Neural cell (in vitro differentiated cells): Measurements from ENCODE around the gene SLC4A8. TPM values are rescaled to one million over a fixed set of nuclear protein-coding genes. Genes with fewer than 3 reads are reported as not detected.
A peak's percentile ranks its signal among the peaks of the same experiment; 100 is the strongest.

ENCODE experiments used
- H2AFZ ChIP-seq: fragments of 200-600, 300-800 bp; sonication (generic), shearing (Covaris generic); 2 replicates; pipeline ENCODE4 v1.6.0; 2014; ENCODE audit warnings: low read depth, mild to moderate bottlenecking, antibody characterized with exemption, low read length, moderate library complexity
- H3F3A ChIP-seq: fragments of 200-600 bp; shearing (Covaris generic); 2 replicates; pipeline ENCODE4 v1.6.1; 2016; ENCODE audit warnings: mild to moderate bottlenecking, moderate library complexity, mixed read lengths, antibody characterized with exemption, low read length; ENCODE audit not compliant: insufficient read depth, poor library complexity, severe bottlenecking
- H3K27ac ChIP-seq: fragments of 200-600, 300-800 bp; sonication (generic), shearing (Covaris generic); 2 replicates; pipeline ENCODE4 v1.5.1; 2014; ENCODE audit warnings: mild to moderate bottlenecking, low read length, moderate library complexity
- H3K27me3 ChIP-seq: fragments of 300-800, 200-600 bp; sonication (generic), shearing (Covaris generic); 2 replicates; pipeline ENCODE4 v1.6.0; 2014; ENCODE audit warnings: mild to moderate bottlenecking, low read depth, low read length, moderate library complexity; ENCODE audit not compliant: insufficient read depth
- H3K36me3 ChIP-seq: fragments of 300-800, 200-600 bp; sonication (generic), shearing (Covaris generic); 2 replicates; pipeline ENCODE4 v1.5.1; 2014; ENCODE audit warnings: mild to moderate bottlenecking, antibody characterized with exemption, low read length, moderate library complexity; ENCODE audit not compliant: insufficient read depth
- H3K4me2 ChIP-seq: fragments of 300-800, 200-600 bp; sonication (generic), shearing (Covaris generic); 2 replicates; pipeline ENCODE4 v1.6.0; 2014; ENCODE audit warnings: mild to moderate bottlenecking, low read length
- H3K4me3 ChIP-seq: fragments of 300-800, 200-600 bp; sonication (generic), shearing (Covaris generic); 2 replicates; pipeline ENCODE4 v1.5.1; 2014; ENCODE audit warnings: mild to moderate bottlenecking, low read length, moderate library complexity
- H3K79me2 ChIP-seq: fragments of 200-600 bp; shearing (Covaris generic); replicated peaks from 2 replicates; pipeline ENCODE4 v1.6.0; 2014; ENCODE audit warnings: mild to moderate bottlenecking, low read length, moderate library complexity; ENCODE audit not compliant: insufficient read depth
- H3K9ac ChIP-seq: fragments of 300-800, 200-600 bp; sonication (generic), shearing (Covaris generic); 2 replicates; pipeline ENCODE4 v1.6.1; 2016; ENCODE audit warnings: mild to moderate bottlenecking, low read length, mixed read lengths
- H3K9me2 ChIP-seq: fragments of 200-600 bp; shearing (Covaris generic); 2 replicates; pipeline ENCODE4 v1.6.1; 2016; ENCODE audit warnings: mild to moderate bottlenecking, low read length, mixed read lengths; ENCODE audit not compliant: insufficient read depth
- H3K9me3 ChIP-seq: fragments of 200-600, 300-800 bp; sonication (generic), shearing (Covaris generic); 2 replicates; pipeline ENCODE4 v1.6.1; 2016; ENCODE audit warnings: mild to moderate bottlenecking, mixed run types, low read length, moderate library complexity, mixed read lengths
- H4K20me1 ChIP-seq: fragments of 200-600 bp; shearing (Covaris generic); 2 replicates; pipeline ENCODE4 v1.6.1; 2016; ENCODE audit warnings: mild to moderate bottlenecking, mixed run types; ENCODE audit not compliant: insufficient read depth
- CTCF ChIP-seq: fragments of 450-650 bp; IDR thresholded peaks from 2 replicates; pipeline ENCODE4 v1.5.1; 2014; ENCODE audit warnings: antibody characterized with exemption, mild to moderate bottlenecking, moderate library complexity; ENCODE audit not compliant: poor library complexity, severe bottlenecking
- EP300 ChIP-seq: fragments of 450-650 bp; conservative IDR thresholded peaks from 2 replicates; pipeline ENCODE4 v1.6.1; 2014; ENCODE audit warnings: antibody characterized with exemption, mild to moderate bottlenecking, moderate library complexity; ENCODE audit not compliant: poor library complexity, severe bottlenecking
- EZH2 ChIP-seq: fragments of 200-600, 300-800 bp; shearing (Covaris generic), sonication (generic); IDR thresholded peaks from 2 replicates; pipeline ENCODE4 v1.6.1; 2014; ENCODE audit warnings: antibody characterized with exemption, low read length, borderline replicate concordance, mild to moderate bottlenecking; ENCODE audit not compliant: insufficient read depth, poor library complexity, severe bottlenecking
- MXI1 ChIP-seq: fragments of 450-650 bp; conservative IDR thresholded peaks from 2 replicates; pipeline ENCODE4 v1.6.1; 2014; ENCODE audit warnings: antibody characterized with exemption, mild to moderate bottlenecking; ENCODE audit not compliant: poor library complexity, severe bottlenecking
- POLR2AphosphoS5 ChIP-seq: IDR thresholded peaks from 2 replicates; pipeline ENCODE4 v1.6.1; 2012
- RAD21 ChIP-seq: fragments of 450-650 bp; conservative IDR thresholded peaks from 2 replicates; pipeline ENCODE4 v1.6.1; 2014; ENCODE audit warnings: antibody characterized with exemption, mild to moderate bottlenecking, moderate library complexity
- SMC3 ChIP-seq: fragments of 450-650 bp; conservative IDR thresholded peaks from 2 replicates; pipeline ENCODE4 v1.6.1; 2014; ENCODE audit warnings: antibody characterized with exemption, mild to moderate bottlenecking, moderate library complexity; ENCODE audit not compliant: poor library complexity
- TAF1 ChIP-seq: IDR thresholded peaks from 2 replicates; pipeline ENCODE4 v1.6.1; 2012; ENCODE audit warnings: low read depth
- polyA plus RNA-seq: library from polyadenylated mRNA; depleted of rRNA; stranded (reverse); fragments of >200 nt; gene quantifications from 2 replicates; pipeline ENCODE4 v1.2.3, GENCODE V29; 2014
- TF ChIP-seq, protein P1 (sequence below): IDR thresholded peaks from 2 replicates; pipeline ENCODE4 v1.6.1; 2012; ENCODE audit warnings: borderline replicate concordance

The SLC4A8 gene
- polyA plus RNA-seq, 1 donor from 2014 or later, result 37.8 TPM

DNA sequence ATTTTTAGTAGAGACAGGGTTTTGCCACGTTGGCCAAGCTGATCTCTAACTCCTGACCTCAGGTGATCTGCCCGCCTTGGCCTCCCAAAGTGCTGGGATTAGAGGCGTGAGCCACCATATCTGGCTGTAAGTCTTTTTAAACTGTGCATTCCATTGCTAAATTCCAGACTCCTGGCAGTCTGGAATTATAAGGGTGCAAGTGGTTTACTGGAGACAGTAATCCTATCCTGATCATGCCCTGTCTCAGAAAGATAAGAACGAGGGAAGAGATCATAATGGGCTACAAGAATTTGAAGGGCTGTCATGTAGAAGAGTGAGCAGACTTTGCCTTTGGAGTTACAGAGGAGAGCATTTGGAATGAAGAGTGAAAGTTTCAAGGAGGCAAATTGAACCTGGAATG lies 6.8 kb upstream of the SLC4A8 start:
- Histone ChIP-seq H3K9ac (no peak overlapping the region), H3K4me3 (no peak overlapping the region), H3K9me2 (no peaks in the 10 kb centered on the region), H3K79me2 (no peaks in the 10 kb centered on the region), H3K36me3 (no peaks in the 10 kb centered on the region), H4K20me1 (no peaks in the 10 kb centered on the region), H3K9me3 (no peaks in the 10 kb centered on the region), H3F3A (no peaks in the 10 kb centered on the region), H3K4me2 (no peak overlapping the region), H3K27me3 (no peaks in the 10 kb centered on the region), H3K27ac (no peak overlapping the region), H2AFZ (no peak overlapping the region)
- TF ChIP-seq POLR2AphosphoS5 (no peak), CTCF (no peak), RAD21 (no peak), MXI1 (no peak), EP300 (no peak), SMC3 (no peak), EZH2 (no peak), TAF1 (no peak)
- TF ChIP-seq, protein P1, sequence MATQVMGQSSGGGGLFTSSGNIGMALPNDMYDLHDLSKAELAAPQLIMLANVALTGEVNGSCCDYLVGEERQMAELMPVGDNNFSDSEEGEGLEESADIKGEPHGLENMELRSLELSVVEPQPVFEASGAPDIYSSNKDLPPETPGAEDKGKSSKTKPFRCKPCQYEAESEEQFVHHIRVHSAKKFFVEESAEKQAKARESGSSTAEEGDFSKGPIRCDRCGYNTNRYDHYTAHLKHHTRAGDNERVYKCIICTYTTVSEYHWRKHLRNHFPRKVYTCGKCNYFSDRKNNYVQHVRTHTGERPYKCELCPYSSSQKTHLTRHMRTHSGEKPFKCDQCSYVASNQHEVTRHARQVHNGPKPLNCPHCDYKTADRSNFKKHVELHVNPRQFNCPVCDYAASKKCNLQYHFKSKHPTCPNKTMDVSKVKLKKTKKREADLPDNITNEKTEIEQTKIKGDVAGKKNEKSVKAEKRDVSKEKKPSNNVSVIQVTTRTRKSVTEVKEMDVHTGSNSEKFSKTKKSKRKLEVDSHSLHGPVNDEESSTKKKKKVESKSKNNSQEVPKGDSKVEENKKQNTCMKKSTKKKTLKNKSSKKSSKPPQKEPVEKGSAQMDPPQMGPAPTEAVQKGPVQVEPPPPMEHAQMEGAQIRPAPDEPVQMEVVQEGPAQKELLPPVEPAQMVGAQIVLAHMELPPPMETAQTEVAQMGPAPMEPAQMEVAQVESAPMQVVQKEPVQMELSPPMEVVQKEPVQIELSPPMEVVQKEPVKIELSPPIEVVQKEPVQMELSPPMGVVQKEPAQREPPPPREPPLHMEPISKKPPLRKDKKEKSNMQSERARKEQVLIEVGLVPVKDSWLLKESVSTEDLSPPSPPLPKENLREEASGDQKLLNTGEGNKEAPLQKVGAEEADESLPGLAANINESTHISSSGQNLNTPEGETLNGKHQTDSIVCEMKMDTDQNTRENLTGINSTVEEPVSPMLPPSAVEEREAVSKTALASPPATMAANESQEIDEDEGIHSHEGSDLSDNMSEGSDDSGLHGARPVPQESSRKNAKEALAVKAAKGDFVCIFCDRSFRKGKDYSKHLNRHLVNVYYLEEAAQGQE, result no peak

DNA sequence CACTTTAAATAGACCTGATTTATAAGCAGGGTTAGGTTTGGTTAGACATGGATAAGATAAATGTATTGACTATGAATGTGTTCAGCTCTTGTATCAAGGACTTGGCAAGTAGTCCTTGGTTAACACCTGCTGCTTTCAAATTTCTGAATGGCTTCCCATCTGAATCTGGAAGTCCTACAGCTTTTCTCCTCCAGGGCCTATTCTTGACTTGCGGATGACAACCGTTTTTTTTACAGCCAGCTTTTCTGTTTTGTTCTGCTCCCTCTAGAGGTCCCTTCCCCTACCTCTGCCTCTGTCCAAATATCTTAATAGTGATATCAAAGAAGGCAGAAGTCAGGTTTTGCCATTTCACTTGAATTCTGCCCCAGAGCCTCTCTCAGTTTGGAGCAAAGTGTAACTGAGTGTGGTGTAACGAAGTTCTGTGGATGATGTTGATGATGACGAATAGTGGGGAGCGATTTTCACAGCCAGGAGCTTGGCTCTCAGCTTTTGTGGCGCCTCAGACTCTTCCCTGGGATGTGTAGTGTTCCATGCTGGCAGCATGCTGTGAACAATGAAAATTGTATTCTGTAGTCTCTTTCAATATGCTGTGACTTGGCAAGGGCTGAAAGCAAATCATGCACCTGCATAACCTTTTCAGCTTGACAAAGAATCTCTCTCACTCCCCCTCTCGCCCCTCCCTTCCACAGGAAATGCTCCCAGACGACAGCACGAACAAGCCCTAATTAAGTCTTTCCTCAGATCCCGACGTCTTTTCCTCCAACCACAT lies 5.0 kb upstream of the SLC4A8 start:
- no peaks in the 10 kb centered on the region for H3K36me3 ChIP-seq
- TF ChIP-seq MXI1, result peak; percentile 35
- TF ChIP-seq, protein P1, result peak; percentile 76
- TF ChIP-seq EP300, result peak; percentile 43
- peak; percentile 53 for TF ChIP-seq POLR2AphosphoS5
- TF ChIP-seq SMC3, result no peak
- peak; percentile 16 for TF ChIP-seq RAD21
- no peak for TF ChIP-seq EZH2
- H3K27ac ChIP-seq, result peak overlapping the region; percentile 55
- no peaks in the 10 kb centered on the region for H3F3A ChIP-seq
- no peaks in the 10 kb centered on the region for H3K79me2 ChIP-seq
- peak overlapping the region; percentile 38 for H3K4me2 ChIP-seq
- peak overlapping the region; percentile 33 for H3K9ac ChIP-seq
- H3K9me2 ChIP-seq, result no peaks in the 10 kb centered on the region
- no peaks in the 10 kb centered on the region for H3K27me3 ChIP-seq
- no peaks in the 10 kb centered on the region for H3K9me3 ChIP-seq
- H3K4me3 ChIP-seq, result peak overlapping the region; percentile 29
- H4K20me1 ChIP-seq, result no peaks in the 10 kb centered on the region
- H2AFZ ChIP-seq, result peak overlapping the region; percentile 31
